Stimulated activated naive CD4-positive, alpha-beta T cell treated with Interleukin-2 at 50 U/mL for 16 hours (primary cell): Measurements from ENCODE around the gene GLI1.
"Not testable (repeated sequence)": the region's sequence is repeated elsewhere in the genome, so short reads cannot be mapped to it uniquely, and the experiment has no call there.

Source experiments
- DNase-seq: peaks from one replicate; lab custom pipeline; 2025; lab: John Stamatoyannopoulos, UW

GLI1 gene

GRCh38 chr12:57441846-57442427 is 17.6 kb upstream of the GLI1 start:
- DNase-seq: no peak

- not testable (repeated sequence) for DNase-seq
Measured at GRCh38 chr12:57444337-57444736, 15.2 kb upstream of the GLI1 start.

- no peak for DNase-seq
Measured at GRCh38 chr12:57444744-57445143, 14.8 kb upstream of the GLI1 start.

GRCh38 chr12:57446292-57446960 is 13.2 kb upstream of the GLI1 start:
- no peak for DNase-seq

DNA sequence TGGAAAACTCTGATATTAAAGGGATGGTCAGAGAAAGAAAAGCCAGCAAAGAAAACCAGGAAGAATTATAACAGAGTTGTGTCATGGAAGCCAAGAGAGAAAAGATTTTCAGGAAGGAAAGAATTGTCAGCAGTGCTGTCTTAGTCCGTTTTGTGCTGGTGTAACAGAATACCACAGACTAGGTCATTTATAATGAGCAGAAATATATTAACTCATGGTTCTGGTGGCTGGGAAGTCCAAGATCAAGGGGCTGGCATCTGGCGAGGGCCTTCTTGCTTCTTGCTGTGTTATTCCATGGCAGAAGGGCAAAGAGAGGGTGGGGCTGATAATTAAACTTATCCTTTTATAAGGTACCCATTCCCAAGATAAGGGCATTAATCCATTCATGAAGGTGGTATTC is 10.9 kb upstream of the GLI1 start:
- DNase-seq: no peak

GRCh38 chr12:57449375-57449774 is 10.2 kb upstream of the GLI1 start:
- DNase-seq: no peak

DNA sequence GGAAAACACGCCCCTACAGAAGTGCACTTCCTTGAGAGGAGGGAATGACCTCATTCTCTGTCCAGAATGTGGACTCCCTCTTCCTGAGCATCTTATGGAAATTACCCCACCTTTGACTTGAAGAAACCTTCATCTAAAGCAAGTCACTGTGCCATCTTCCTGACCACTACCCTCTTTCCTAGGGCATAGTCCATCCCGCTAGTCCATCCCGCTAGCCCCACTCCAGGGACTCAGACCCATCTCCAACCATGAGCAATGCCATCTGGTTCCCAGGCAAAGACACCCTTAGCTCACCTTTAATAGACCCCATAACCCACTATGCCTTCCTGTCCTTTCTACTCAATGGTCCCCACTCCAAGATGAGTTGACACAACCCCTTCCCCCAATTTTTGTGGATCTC is 9.5 kb upstream of the GLI1 start:
- no peak for DNase-seq

- no peak for DNase-seq
Measured at GRCh38 chr12:57451233-57451778, 8.3 kb upstream of the GLI1 start.

DNA sequence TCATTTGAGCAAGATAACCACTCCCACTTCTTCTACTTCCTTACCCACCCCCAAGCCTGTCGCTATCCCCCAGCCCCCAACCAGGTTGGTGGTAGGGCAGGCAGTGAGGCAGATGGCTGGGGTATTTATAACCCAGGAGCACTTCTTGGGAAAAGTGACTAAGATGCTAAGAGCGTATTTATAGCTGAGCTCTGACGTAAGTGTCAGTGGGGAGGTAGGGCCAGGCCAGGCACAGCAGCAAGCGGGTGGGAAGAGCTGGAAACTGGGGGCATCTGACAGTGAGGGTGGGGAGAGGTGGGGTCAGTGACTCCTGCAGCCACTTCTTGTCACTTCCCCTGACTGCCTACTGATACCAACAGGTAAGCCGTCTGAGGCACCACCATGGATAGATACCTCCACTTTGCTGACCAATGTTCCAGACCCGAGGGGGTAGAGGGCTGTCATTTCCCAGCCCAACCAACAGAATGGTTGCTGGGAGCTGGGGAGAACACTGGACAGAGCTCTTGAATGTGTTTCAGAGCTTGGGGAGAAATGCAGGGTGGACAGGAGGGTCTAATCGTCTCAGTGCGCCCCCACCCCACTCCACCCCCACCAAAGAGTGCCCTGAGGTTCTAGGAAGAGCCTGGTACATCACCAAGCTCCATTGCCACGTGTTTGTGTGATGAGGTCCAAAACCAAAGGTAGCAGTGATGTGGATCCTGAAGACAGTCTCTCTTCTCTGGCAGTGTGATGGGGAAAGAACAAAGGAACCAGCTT is 7.2 kb upstream of the GLI1 start:
- no peak for DNase-seq

- peak; percentile 17 for DNase-seq
Measured at GRCh38 chr12:57452937-57453509, 6.6 kb upstream of the GLI1 start.

- DNase-seq: no peak
Measured at GRCh38 chr12:57454213-57454565, 5.4 kb upstream of the GLI1 start.

DNA sequence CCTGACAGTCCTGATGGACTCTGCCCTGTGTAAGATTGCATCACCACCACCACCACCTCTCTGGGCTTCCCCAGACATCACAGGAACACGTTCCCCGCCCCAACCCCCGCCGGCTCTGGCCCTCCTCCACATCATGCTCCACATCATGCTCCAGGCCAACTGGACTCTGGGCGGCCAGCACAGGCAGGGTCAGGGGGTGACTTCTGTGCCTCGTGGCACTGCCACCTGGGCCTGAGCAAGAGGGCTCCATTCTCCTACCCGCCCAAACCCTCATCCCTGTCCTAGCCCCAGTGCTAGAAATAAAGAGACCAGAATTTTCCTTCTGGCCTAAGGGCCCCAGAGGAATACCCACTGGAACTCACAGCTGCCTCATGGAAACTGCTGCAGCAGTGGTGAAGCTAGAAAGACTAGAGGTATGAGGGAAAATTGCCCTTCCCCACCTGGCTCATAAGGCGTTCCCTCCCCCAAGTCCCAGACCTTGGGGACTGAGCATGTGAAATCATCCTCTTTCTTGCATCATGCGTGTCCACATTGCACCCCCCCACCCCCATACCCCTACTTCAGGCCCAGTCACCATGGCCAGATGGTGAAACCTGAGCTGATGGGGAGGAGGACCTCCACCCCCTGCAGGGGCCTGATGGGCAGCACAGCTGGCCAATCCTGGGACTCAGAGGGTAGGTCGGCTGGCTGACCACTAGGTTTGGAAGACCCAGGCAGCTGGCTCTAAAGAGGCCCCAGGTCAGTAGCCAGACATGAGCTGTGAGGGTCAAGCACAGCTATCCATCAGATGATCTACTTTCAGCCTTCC is 4.8 kb upstream of the GLI1 start, which contains the start of gene INHBE:
Gene INHBE, plus strand, starts transcription at position 742 of the 808 bp plus-strand sequence. CDS start 230 bp downstream, outside the sequence.
- no peak for DNase-seq

DNA sequence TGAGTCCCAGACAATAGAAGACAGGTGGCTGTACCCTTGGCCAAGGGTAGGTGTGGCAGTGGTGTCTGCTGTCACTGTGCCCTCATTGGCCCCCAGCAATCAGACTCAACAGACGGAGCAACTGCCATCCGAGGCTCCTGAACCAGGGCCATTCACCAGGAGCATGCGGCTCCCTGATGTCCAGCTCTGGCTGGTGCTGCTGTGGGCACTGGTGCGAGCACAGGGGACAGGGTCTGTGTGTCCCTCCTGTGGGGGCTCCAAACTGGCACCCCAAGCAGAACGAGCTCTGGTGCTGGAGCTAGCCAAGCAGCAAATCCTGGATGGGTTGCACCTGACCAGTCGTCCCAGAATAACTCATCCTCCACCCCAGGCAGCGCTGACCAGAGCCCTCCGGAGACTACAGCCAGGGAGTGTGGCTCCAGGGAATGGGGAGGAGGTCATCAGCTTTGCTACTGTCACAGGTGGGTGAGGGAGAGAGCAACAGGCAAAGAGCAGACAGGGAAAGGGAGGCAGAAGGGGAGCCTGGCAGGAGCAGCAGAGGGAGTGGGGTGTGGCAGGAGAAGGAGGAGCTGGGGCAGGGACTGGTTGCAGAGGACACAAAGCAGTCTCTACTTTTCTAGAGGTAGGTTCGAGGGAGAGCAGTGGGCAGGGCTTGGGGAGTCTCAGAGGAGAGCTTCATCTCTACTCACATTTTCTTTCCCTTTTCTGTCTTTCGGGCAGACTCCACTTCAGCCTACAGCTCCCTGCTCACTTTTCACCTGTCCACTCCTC is 4.0 kb upstream of the GLI1 start:
- no peak for DNase-seq

GRCh38 chr12:57456145-57456700 is 3.4 kb upstream of the GLI1 start:
- peak; percentile 30 for DNase-seq

GRCh38 chr12:57456737-57457490 is 2.7 kb upstream of the GLI1 start:
- DNase-seq: no peak

- no peak for DNase-seq
Measured at GRCh38 chr12:57458665-57459054, 925 bp upstream of the GLI1 start.

DNA sequence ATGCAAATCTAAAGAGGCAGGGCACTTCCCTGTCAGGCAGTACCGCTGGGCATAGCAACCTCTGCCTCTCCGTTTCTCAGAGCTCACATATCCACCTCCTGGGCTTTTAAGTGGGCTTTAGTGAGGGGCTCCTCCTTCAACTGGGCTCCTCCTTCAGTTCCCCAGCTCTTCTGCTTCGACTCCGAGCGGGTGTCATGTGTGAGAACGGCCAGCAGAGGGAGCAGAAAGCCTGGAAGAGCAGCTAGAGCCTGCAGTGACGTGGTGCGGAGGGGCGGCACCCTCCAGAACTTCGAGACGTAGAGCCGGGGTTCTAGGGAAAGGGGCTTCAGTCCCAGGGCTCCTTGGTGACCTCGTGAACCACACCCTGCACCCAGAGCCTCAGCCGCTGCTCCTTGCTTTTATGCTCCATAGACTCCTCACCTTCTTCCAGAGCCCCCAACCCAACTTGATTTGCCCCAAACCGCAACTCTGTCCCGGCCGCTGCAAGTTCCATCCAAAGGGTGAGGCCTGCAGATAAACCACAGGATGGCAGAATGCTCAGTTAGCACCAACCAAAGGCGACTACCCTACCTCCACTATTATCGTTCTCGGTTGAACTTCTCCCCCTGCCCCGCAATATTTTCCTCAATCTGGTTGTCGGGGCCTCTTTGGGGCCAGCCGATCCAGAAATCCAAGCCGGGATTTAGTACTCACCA is 383 bp upstream of the GLI1 start:
- DNase-seq: peak; percentile 93

DNA sequence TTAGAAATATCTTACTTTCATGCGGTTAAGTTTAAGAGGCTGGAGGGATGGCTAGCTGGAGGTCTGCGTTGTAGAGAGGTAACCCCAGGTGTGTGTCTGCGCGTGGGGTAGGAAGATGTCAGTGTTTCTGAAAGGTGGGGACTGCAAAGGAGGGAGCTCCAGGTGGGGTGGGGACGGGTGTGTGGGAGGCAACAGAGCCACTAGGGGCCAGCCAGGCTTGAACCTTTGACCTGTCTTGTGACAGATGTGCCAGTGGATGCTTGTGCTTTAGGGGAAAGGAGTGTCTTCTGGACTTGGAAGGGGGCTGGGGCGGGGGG is 841 bp downstream of the GLI1 start:
- DNase-seq: no peak

DNA sequence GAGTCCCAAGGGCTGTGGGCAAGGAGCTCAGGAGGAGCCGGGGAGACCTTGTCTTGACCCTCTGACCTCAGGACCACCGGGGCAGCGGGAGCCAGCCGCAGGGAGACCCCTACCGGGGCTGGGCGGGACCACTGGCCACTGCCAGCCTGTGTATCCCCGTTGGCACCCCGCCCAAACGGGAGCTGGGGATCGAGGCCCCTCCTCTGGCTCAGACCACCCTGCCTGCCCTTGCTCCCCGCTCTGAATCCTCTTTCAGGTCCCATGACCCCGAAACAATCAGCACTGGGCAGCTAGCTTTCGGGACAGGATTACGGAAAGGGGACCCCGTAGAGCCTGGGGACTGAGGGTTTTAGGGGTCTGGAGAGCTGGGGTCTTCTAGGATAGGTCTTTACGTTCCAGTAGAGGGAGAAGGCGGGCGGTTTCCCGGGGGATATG is 1.3 kb downstream of the GLI1 start:
- no peak for DNase-seq
